IgD-negative memory B cell (primary cell): ENCODE data around the gene ARL3. TPM values are rescaled to one million over a fixed set of nuclear protein-coding genes. Genes with fewer than 3 reads are reported as not detected.

Experiments used
- H3K27ac Mint-ChIP-seq, 3 donors: one replicate each; pipeline ENCODE4 v1.8.0; 2020 to 2022; ENCODE audit warnings: mild to moderate bottlenecking in 3 of 3, mixed read lengths in 3 of 3, moderate library complexity in 1 of 3
- H3K27me3 Mint-ChIP-seq: one replicate; pipeline ENCODE4 v1.8.0; 2021; ENCODE audit warnings: mixed read lengths
- H3K36me3 Mint-ChIP-seq: one replicate; pipeline ENCODE4 v1.8.0; 2020; ENCODE audit warnings: mild to moderate bottlenecking, mixed read lengths
- H3K4me1 Mint-ChIP-seq, 3 donors: one replicate each; pipeline ENCODE4 v1.8.0; 2020 to 2022; ENCODE audit warnings: mixed read lengths in 3 of 3, mild to moderate bottlenecking in 1 of 3
- H3K4me3 Mint-ChIP-seq, 4 donors: one replicate each; pipeline ENCODE4 v1.8.0; 2020 to 2022; ENCODE audit warnings: mild to moderate bottlenecking in 4 of 4, mixed read lengths in 4 of 4, moderate library complexity in 3 of 4
- H3K9me3 Mint-ChIP-seq, 3 donors: one replicate each; pipeline ENCODE4 v1.8.0; 2020 to 2021; ENCODE audit warnings: mixed read lengths in 3 of 3, mild to moderate bottlenecking in 1 of 3
- polyA plus RNA-seq: library from polyadenylated mRNA; unstranded; fragments of 300-500 nt; fragmentation: Illumina TruSeq; gene quantifications from one replicate; pipeline ENCODE4 v1.2.3, GENCODE V29; 2021

The ARL3 gene
- polyA plus RNA-seq, 1 donor from 2014 or later = 3.8 TPM

DNA sequence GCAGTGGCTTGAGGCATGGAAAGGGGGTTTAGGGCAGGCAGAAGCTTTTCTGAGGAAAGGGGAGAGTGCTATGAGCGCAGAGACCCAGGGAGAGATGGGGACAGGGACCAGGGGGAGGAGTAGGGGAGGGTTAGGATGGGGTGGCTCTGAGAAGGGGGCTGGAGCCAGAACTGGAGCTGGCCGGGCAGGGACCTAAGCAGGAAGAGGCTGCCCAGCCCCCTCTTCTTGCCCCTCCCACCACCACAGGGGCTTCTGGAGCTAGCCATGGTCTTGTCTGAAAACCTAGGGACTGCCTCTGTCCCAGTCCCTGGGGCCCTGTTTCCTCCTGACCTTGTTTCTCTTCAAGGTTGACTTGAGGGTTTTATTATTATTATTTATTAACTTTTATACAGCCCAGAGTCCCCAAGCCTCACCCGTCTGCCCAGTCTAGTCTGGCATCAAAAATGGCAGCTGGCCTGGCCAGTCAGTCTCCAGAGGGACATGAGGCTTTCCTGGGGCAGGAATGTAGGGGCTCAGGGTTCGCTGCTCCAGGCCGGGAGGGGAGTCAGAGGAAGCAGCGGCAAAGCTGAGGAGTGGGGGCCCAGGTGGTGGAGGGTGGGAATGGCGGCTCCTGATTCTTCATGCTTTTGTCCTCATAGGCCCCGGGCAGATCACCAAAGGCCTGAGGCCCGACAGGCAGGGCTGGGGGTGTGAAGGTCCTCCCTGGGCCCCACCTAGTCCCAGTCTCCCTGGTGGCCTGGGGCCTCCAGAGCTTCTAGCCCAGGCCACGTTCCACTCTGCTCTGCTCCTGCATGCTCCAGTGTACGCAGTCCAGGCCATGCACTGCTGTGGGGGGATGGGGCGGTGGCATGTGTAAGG lies 64.2 kb downstream of the ARL3 start:
- Mint-ChIP-seq H3K9me3 (no peaks in the 10 kb centered on the region), H3K27me3 (peaks cover 2% of the 10 kb centered on the region), H3K4me1 (peaks cover 37 to 58% (median 45%) of the 10 kb centered on the region in 3 donors), H3K4me3 (peak overlapping the region; percentile 48 to 99 (median 76)), H3K27ac (peak overlapping the region; percentile 93 to 99 (median 97)), H3K36me3 (peaks cover 7% of the 10 kb centered on the region)

GRCh38 chr10:102648889-102649796 lies 65.1 kb downstream of the ARL3 start:
- H3K9me3 Mint-ChIP-seq = no peaks in the 10 kb centered on the region
- peak overlapping the region; percentile 93 to 99 (median 97) for H3K27ac Mint-ChIP-seq
- peak overlapping the region; percentile 90 to 99 (median 98) for H3K4me3 Mint-ChIP-seq
- peaks cover 2% of the 10 kb centered on the region for H3K27me3 Mint-ChIP-seq
- H3K36me3 Mint-ChIP-seq = peaks cover 7% of the 10 kb centered on the region
- peaks cover 37 to 58% (median 45%) of the 10 kb centered on the region in 3 donors for H3K4me1 Mint-ChIP-seq

GRCh38 chr10:102648269-102648888 lies 65.8 kb downstream of the ARL3 start:
- Mint-ChIP-seq H3K4me1 (peaks cover 37 to 53% (median 45%) of the 10 kb centered on the region in 3 donors), H3K27ac (peak overlapping the region; percentile 93 to 99 (median 97)), H3K27me3 (peaks cover 2% of the 10 kb centered on the region), H3K4me3 (peak overlapping the region; percentile 90 to 99 (median 98)), H3K9me3 (no peaks in the 10 kb centered on the region), H3K36me3 (peaks cover 7% of the 10 kb centered on the region)

DNA sequence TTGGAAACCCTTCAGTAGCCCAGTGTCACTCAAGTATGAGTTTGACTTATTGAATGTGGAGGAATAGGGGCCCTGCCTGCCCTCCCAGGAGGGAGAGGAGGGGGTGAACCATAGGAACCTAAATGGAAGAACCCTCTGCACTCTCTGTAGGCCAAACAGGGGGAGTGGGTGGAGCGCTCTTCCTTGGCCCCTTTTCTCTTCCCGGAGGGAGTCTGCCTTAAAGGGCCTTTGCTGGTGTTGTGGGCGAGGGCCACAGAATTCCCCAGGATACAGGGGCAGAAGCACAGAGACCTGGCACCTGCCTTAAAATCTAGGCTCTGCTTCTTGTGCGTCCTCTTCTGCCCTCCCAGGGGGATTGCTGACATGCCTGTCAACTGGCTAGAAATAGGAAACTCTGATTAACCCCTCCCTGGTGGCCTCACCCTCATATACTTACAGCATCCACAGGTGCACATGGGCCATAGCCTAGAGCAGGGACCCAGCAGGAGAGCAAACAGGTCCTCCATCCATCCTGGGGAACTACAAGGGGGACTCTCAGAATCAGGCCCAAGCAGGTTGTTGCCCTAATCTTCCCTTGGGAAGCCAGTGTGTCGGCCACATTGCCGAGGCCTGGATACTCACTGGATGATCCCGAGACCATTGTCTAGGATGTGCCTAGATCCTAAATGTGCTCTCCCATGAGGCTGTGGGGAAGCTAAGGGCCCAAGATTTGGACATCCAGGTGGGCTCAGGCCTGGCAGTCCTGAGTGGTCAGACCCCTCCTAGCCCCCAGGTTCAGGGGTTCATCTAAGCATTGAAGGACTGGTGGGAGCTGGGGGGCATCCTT lies 66.5 kb downstream of the ARL3 start:
- Mint-ChIP-seq H3K27ac (peak overlapping the region; percentile 93 to 99 (median 97)), H3K4me1 (peaks cover 35 to 47% (median 38%) of the 10 kb centered on the region in 3 donors), H3K36me3 (peaks cover 4% of the 10 kb centered on the region), H3K27me3 (peaks cover 2% of the 10 kb centered on the region), H3K9me3 (no peaks in the 10 kb centered on the region), H3K4me3 (peak overlapping the region; percentile 90 to 99 (median 98))

- Mint-ChIP-seq H3K4me3 (peak overlapping the region; percentile 90 to 99 (median 98)), H3K4me1 (peaks cover 28 to 40% (median 33%) of the 10 kb centered on the region in 3 donors), H3K27me3 (peaks cover 2% of the 10 kb centered on the region), H3K36me3 (peaks cover 2% of the 10 kb centered on the region), H3K27ac (peak overlapping the region; percentile 93 to 99 (median 97)), H3K9me3 (no peaks in the 10 kb centered on the region)
Measured at GRCh38 chr10:102646610-102647442, 67.4 kb downstream of the ARL3 start.

DNA sequence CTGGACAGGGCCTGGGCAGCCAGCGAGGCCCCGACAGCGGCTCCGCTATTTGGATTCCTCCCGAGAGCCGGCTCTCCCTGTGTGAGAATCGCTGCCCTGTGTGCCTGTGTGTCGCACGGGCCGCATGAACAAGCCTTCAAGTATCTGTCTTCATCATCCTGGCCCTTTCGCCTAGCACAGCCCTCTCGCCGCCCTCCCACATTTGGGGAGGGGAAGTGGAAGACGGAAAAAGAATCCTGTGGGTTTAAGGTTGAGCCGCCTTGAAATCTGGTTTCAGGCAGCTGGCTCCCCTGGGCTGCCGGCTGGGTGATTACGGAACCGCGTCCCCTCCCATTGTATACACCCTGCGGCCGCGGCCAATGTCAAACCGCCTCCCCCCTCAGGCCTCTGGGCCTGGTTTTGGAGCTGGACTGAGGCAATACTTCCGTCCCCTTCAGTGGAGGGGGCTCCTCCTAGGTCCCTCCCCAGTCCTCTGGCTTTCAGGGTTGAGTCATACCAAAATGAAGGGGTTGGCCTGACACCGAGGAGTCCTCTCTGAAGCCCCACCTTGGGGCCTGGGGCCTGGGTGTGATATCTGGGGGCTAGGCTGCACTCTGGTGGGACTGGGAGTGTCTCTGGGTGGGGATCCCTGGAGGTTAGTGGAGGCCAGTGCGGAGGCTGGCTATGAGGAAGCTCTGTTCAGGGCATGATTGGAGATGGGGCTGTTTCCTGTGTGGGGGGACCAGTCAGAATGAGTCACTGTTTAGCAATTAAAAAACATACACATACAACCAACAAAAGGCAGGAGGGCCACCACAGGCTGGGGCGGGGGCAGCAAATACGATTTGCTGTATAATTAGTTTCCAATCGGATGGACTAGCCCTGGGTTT lies 68.2 kb downstream of the ARL3 start:
- H3K27ac Mint-ChIP-seq = peak overlapping the region; percentile 93 to 99 (median 97)
- H3K4me3 Mint-ChIP-seq = peak overlapping the region; percentile 90 to 99 (median 98)
- no peaks in the 10 kb centered on the region for H3K9me3 Mint-ChIP-seq
- peaks cover 2% of the 10 kb centered on the region for H3K27me3 Mint-ChIP-seq
- peaks cover 2% of the 10 kb centered on the region for H3K36me3 Mint-ChIP-seq
- H3K4me1 Mint-ChIP-seq = peaks cover 28 to 40% (median 32%) of the 10 kb centered on the region in 3 donors

DNA sequence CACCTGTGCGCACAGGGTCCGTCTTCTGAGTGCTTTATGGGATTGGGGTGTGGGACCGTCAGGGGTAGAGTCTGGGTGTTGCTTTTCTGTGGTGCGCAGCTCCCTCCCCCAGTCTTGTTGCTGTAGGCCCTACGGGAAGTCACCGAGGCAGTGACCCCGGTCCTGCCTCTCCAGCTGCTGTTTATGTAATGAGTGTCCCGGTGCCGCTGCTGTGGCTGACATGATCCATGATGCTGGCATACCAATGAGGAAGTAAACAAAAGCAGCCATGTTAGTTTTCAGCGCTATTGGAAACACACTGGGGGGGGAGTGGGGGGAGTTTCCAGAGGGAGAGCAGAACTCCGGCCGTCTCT lies 68.8 kb downstream of the ARL3 start:
- H3K27me3 Mint-ChIP-seq = peaks cover 2% of the 10 kb centered on the region
- peak overlapping the region; percentile 90 to 99 (median 98) for H3K4me3 Mint-ChIP-seq
- peaks cover 2% of the 10 kb centered on the region for H3K36me3 Mint-ChIP-seq
- H3K27ac Mint-ChIP-seq = peak overlapping the region; percentile 93 to 99 (median 97)
- H3K4me1 Mint-ChIP-seq = peaks cover 26 to 35% (median 28%) of the 10 kb centered on the region in 3 donors
- no peaks in the 10 kb centered on the region for H3K9me3 Mint-ChIP-seq

- Mint-ChIP-seq H3K36me3 (peaks cover 2% of the 10 kb centered on the region), H3K27me3 (peaks cover 2% of the 10 kb centered on the region), H3K27ac (peak overlapping the region; percentile 93 to 99 (median 97)), H3K4me3 (peak overlapping the region; percentile 90 to 99 (median 98)), H3K9me3 (no peaks in the 10 kb centered on the region), H3K4me1 (peaks cover 26 to 35% (median 28%) of the 10 kb centered on the region in 3 donors)
Measured at GRCh38 chr10:102644646-102645387, 69.4 kb downstream of the ARL3 start.

DNA sequence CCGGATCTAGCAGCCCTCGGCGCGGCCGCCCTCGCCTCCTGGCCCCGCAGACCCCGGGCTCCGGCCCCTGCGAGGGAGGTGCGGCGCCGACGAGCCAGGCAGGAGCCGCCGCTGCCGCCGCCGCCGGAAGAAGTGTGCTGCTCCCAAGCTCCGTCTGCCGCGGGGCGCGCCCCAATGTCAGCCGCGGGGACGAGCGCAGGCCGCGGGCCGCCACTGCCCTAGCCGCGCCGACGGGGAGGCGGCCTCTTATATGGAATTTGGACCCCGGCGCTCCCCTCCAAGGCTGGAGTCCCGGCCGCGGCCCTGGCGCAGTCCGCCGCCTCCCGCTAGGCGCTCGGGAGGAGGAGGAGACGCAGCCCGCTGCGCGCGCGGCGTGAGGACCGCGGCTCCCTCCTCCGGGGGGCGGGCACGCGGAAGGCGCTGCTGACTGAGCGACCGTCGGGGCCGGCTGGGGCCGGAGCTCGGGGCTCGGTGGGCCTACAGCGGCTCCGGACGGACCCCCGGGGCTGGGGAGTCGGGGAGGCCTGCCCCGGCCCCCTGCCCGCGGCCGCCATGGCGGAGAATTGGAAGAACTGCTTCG lies 70.0 kb downstream of the ARL3 start, which contains the start of gene TRIM8:
Gene TRIM8 (plus strand): TSS at position 414 of the 580 bp plus-strand sequence. CDS start 139 bp downstream, at position 553.
- H3K27me3 Mint-ChIP-seq = peaks cover 2% of the 10 kb centered on the region
- H3K27ac Mint-ChIP-seq = peak within 1 kb of the TSS; percentile 93 to 99 (median 97)
- H3K4me3 Mint-ChIP-seq = peak within 1 kb of the TSS; percentile 90 to 99 (median 98)
- peaks cover 2% of the 10 kb centered on the region for H3K36me3 Mint-ChIP-seq
- H3K4me1 Mint-ChIP-seq = peaks cover 24 to 34% (median 27%) of the 10 kb centered on the region in 3 donors
- no peaks in the 10 kb centered on the region for H3K9me3 Mint-ChIP-seq

DNA sequence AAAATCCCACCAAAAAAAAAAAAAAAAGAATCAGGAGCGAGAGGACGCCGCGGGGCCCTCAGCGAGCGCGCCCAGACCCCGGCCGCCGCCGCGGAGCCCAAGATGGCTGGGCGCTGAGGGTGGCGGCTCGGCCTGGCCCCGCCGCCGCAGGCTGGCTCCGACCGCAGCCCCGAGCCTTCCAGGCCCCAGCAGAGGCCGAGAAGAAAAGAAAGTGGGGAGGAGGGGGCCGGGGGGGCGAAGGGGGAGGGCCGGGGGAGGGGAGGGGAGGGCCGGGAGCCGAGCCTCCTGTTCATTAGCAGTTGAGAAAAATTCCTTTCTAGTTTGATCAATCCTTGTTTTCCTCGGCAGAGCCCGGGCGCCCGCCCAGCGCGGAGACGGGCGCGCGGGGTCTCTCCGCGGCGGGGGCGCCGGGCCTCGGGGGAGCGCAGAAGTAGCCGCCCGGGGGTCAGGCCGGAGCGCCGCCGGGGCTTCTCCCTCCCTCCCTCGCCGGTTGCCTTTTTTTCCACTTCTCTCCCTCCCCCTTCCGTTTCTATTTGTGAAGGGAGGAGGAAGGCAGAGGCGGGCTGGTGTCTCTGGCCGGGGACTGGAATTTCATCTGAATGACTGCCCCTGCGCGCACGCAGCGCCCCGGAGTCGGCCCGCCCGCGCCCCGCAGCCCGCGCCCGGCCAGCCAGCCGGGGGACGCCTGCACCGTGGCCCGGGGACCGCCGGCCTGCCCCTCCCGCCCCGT lies 70.7 kb downstream of the ARL3 start:
- peak overlapping the region; percentile 90 to 98 (median 92) for H3K4me3 Mint-ChIP-seq
- H3K36me3 Mint-ChIP-seq = peaks cover 2% of the 10 kb centered on the region
- no peaks in the 10 kb centered on the region for H3K9me3 Mint-ChIP-seq
- peaks cover 2% of the 10 kb centered on the region for H3K27me3 Mint-ChIP-seq
- H3K27ac Mint-ChIP-seq = peak overlapping the region in 2 of 3 donors; percentile 91 to 95
- peaks cover 18 to 28% (median 22%) of the 10 kb centered on the region in 3 donors for H3K4me1 Mint-ChIP-seq
